ENCODE results near the gene EFNA5.

EFNA5 gene

DNA sequence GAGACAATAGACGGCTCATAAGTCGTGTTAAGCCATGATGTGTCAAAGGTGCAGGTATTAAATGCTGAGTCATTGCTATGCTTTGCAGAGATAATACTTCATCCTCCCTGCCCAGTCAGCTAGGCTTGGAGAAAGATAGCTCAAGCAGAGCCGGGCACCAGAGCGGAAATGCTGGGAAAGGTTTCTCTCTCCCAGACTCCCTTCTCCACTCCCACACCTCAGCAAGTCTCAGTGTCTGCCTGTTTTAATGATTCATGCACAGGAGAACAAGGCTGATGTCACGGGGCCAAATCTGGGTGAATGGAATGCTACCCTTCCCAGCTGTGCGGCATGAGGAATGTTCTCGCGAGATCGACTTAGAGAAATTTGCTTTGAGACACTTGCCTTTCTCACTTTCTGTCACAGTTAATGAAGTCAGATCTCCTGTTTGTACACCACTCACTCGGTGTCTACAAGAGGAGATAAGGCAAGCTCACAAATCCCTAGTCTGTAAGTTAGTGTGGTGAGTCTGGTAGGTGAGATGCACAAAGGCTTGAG, 204.4 kb downstream of the EFNA5 start:
- Histone ChIP-seq H3K9me3 (ENCODE audit: control insufficient read depth, insufficient read depth, low read depth, low read length) (no peaks in the 10 kb centered on the region), H3K4me3 (ENCODE audit: low read depth, low read length) (no peak overlapping the region), H3K27ac (ENCODE audit: extremely low read depth, low read depth, low read length) (no peak overlapping the region; the same call in 1 of the 2 replicates), H3K4me1 (ENCODE audit: control insufficient read depth, insufficient read depth, low read length) (peaks cover 19% of the 10 kb centered on the region), H3K36me3 (ENCODE audit: control insufficient read depth in 2 of 2, insufficient read depth in 1 of 2, low read length in 2 of 2) (no peaks in the 10 kb centered on the region)
- ChIA-PET POLR2A (interaction anchor here (2.8 kb wide), 1 partner anchor 11 kb away, joined by 14 read pairs; no protein-coding TSS in a partner anchor), CTCF (interaction anchor here (0.5 to 1.0 kb wide), 2 partner anchors 12 to 158 kb away, joined by 3 to 4 read pairs; no protein-coding TSS in a partner anchor)
- TF ChIP-seq ZNF600 (tag by site-specific recombination; IDR thresholded peaks at IDR 0.05) (peak; percentile 57; the same call in 1 of the 2 replicates), REST (tag by site-specific recombination; IDR thresholded peaks at IDR 0.05) (no peak), SP7 (tag by site-specific recombination; IDR thresholded peaks at IDR 0.05) (0 out of 2 replicates have a peak, but pooled peaks have one; percentile 23), ZNF24 (tag by site-specific recombination; IDR thresholded peaks at IDR 0.05) (no peak), SP2 (tag by site-specific recombination; IDR thresholded peaks at IDR 0.05) (no peak), HIC1 (tag by site-specific recombination; IDR thresholded peaks at IDR 0.05) (peak; percentile 75), INSM2 (tag by site-specific recombination; IDR thresholded peaks at IDR 0.05) (0 out of 2 replicates have a peak, but pooled peaks have one; percentile 26), YY2 (tag by site-specific recombination; IDR thresholded peaks at IDR 0.05) (no peak), ZNF558 (tag by site-specific recombination; IDR thresholded peaks at IDR 0.05) (no peak), ZNF302 (tag by site-specific recombination; IDR thresholded peaks at IDR 0.05; ENCODE audit: low read depth) (no peak), ZBTB7A (tag by site-specific recombination; IDR thresholded peaks at IDR 0.05; ENCODE audit: low read depth) (no peak), ZNF76 (tag by site-specific recombination; IDR thresholded peaks at IDR 0.05; ENCODE audit: borderline replicate concordance, low read depth) (no peak), ZFP69B (tag by site-specific recombination; IDR thresholded peaks at IDR 0.05) (no peak), ZNF501 (tag by site-specific recombination; IDR thresholded peaks at IDR 0.05) (peak; percentile 52; the same call in 1 of the 2 replicates), ZNF555 (tag by site-specific recombination; conservative IDR thresholded peaks at IDR 0.05) (no peak), ZNF701 (tag by site-specific recombination; IDR thresholded peaks at IDR 0.05) (no peak), KLF10 (tag by site-specific recombination; IDR thresholded peaks at IDR 0.05) (0 out of 2 replicates have a peak, but pooled peaks have one; percentile 31), ZNF266 (tag by site-specific recombination; IDR thresholded peaks at IDR 0.05; ENCODE audit: low read depth) (no peak), ZNF335 (tag by site-specific recombination; conservative IDR thresholded peaks at IDR 0.05) (peak; percentile 50), EGR2 (tag by site-specific recombination; IDR thresholded peaks at IDR 0.05; ENCODE audit: low read depth) (no peak), PRDM1 (tag by site-specific recombination; IDR thresholded peaks at IDR 0.05) (peak; percentile 83)
- TF ChIP-seq, protein P1, sequence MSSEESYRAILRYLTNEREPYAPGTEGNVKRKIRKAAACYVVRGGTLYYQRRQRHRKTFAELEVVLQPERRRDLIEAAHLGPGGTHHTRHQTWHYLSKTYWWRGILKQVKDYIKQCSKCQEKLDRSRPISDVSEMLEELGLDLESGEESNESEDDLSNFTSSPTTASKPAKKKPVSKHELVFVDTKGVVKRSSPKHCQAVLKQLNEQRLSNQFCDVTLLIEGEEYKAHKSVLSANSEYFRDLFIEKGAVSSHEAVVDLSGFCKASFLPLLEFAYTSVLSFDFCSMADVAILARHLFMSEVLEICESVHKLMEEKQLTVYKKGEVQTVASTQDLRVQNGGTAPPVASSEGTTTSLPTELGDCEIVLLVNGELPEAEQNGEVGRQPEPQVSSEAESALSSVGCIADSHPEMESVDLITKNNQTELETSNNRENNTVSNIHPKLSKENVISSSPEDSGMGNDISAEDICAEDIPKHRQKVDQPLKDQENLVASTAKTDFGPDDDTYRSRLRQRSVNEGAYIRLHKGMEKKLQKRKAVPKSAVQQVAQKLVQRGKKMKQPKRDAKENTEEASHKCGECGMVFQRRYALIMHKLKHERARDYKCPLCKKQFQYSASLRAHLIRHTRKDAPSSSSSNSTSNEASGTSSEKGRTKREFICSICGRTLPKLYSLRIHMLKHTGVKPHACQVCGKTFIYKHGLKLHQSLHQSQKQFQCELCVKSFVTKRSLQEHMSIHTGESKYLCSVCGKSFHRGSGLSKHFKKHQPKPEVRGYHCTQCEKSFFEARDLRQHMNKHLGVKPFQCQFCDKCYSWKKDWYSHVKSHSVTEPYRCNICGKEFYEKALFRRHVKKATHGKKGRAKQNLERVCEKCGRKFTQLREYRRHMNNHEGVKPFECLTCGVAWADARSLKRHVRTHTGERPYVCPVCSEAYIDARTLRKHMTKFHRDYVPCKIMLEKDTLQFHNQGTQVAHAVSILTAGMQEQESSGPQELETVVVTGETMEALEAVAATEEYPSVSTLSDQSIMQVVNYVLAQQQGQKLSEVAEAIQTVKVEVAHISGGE (tag by site-specific recombination; conservative IDR thresholded peaks at IDR 0.05; ENCODE audit: low read depth) = no peak
- TF ChIP-seq, protein P2, sequence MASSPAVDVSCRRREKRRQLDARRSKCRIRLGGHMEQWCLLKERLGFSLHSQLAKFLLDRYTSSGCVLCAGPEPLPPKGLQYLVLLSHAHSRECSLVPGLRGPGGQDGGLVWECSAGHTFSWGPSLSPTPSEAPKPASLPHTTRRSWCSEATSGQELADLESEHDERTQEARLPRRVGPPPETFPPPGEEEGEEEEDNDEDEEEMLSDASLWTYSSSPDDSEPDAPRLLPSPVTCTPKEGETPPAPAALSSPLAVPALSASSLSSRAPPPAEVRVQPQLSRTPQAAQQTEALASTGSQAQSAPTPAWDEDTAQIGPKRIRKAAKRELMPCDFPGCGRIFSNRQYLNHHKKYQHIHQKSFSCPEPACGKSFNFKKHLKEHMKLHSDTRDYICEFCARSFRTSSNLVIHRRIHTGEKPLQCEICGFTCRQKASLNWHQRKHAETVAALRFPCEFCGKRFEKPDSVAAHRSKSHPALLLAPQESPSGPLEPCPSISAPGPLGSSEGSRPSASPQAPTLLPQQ (tag by site-specific recombination; IDR thresholded peaks at IDR 0.05) = 0 out of 2 replicates have a peak, but pooled peaks have one; percentile 25
- TF ChIP-seq, protein P3, sequence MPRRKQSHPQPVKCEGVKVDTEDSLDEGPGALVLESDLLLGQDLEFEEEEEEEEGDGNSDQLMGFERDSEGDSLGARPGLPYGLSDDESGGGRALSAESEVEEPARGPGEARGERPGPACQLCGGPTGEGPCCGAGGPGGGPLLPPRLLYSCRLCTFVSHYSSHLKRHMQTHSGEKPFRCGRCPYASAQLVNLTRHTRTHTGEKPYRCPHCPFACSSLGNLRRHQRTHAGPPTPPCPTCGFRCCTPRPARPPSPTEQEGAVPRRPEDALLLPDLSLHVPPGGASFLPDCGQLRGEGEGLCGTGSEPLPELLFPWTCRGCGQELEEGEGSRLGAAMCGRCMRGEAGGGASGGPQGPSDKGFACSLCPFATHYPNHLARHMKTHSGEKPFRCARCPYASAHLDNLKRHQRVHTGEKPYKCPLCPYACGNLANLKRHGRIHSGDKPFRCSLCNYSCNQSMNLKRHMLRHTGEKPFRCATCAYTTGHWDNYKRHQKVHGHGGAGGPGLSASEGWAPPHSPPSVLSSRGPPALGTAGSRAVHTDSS (tag by site-specific recombination; IDR thresholded peaks at IDR 0.05) = no peak

All from HEK293 (cell line).